Measurements from ENCODE around the gene DYNLT5. TPM values are rescaled to one million over a fixed set of nuclear protein-coding genes. Genes with fewer than 3 reads are reported as not detected.
"Not testable (repeated sequence)": the region's sequence is repeated elsewhere in the genome, so short reads cannot be mapped to it uniquely, and the experiment has no call there.

The DYNLT5 gene
- total and polyA plus RNA-seq, 4 donors: 0.23 to 10.3 (median 3.3) TPM; not detected in 1

GRCh38 chr1:66787641-66788040 lies 35.4 kb downstream of the DYNLT5 start:
- H3K27me3 ChIP-seq (ENCODE audit: control insufficient read depth in 1 of 2, insufficient read depth in 2 of 2, low read length in 1 of 2): no peaks in the 10 kb centered on the region
- H3K4me1 ChIP-seq (ENCODE audit: control insufficient read depth in 1 of 2, insufficient read depth in 2 of 2, low read length in 2 of 2): no peaks in the 10 kb centered on the region
- no peaks in the 10 kb centered on the region for H3K9me3 ChIP-seq (ENCODE audit: control insufficient read depth, low read length)
- no peak overlapping the region for H3K27ac ChIP-seq (ENCODE audit: low read depth in 1 of 2, low read length in 2 of 2)
- no peak for DNase-seq
- 77 to 83% methylated on average over 4 of the region's 4 CpGs for WGBS, 2 donors
- no peak overlapping the region for H3K4me3 ChIP-seq (ENCODE audit: low read length in 2 of 2)
- intact Hi-C loops (cut with DNase I): no loop called here
- H3K36me3 ChIP-seq (ENCODE audit: control insufficient read depth in 1 of 2, insufficient read depth in 2 of 2, low read length in 1 of 2): no peaks in the 10 kb centered on the region
- no peak for ATAC-seq (ENCODE audit: low FRiP score)

DNA sequence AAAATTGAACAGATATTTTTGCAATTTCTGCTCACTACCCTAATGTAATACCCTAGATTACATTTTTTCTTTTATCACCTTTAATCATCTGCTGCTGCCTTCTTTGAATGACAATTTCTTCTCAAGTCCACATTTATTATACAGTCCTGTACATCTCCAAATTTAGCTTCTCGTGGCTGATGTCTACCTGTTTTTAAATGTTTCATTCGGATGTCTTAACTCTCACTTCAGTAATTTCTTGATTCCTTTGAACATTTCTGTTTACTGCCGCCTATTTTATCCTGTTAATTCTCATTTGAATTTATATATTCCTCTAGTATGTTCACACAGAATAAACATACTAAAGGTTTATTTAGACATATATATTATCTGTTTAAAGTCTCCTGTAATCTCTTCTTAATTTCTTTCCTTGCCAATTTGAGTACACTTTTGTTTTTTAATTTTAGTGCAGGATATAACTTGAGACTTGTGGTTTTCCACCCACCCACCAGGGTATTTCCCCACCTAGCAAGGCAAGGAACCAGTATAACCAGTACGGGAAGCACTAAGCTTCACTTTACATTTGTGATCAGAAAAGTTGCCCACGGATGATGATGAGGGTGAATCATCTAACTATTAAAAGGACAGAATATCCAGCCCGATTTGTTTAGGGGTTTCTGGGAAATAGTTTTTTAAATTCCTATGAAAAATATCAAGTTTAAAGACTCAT lies 36.1 kb downstream of the DYNLT5 start:
- H3K4me1 ChIP-seq (ENCODE audit: control insufficient read depth in 1 of 2, insufficient read depth in 2 of 2, low read length in 2 of 2): no peaks in the 10 kb centered on the region
- intact Hi-C loops (cut with DNase I): no loop called here
- no peak overlapping the region for H3K27ac ChIP-seq (ENCODE audit: low read depth in 1 of 2, low read length in 2 of 2)
- DNase-seq: no peak
- ATAC-seq (ENCODE audit: low FRiP score): no peak
- WGBS, 2 donors: 78 to 84% methylated on average over 6 of the region's 6 CpGs
- no peaks in the 10 kb centered on the region for H3K9me3 ChIP-seq (ENCODE audit: control insufficient read depth, low read length)
- no peak overlapping the region for H3K4me3 ChIP-seq (ENCODE audit: low read length in 2 of 2)
- H3K36me3 ChIP-seq (ENCODE audit: control insufficient read depth in 1 of 2, insufficient read depth in 2 of 2, low read length in 1 of 2): no peaks in the 10 kb centered on the region
- no peaks in the 10 kb centered on the region for H3K27me3 ChIP-seq (ENCODE audit: control insufficient read depth in 1 of 2, insufficient read depth in 2 of 2, low read length in 1 of 2)

DNA sequence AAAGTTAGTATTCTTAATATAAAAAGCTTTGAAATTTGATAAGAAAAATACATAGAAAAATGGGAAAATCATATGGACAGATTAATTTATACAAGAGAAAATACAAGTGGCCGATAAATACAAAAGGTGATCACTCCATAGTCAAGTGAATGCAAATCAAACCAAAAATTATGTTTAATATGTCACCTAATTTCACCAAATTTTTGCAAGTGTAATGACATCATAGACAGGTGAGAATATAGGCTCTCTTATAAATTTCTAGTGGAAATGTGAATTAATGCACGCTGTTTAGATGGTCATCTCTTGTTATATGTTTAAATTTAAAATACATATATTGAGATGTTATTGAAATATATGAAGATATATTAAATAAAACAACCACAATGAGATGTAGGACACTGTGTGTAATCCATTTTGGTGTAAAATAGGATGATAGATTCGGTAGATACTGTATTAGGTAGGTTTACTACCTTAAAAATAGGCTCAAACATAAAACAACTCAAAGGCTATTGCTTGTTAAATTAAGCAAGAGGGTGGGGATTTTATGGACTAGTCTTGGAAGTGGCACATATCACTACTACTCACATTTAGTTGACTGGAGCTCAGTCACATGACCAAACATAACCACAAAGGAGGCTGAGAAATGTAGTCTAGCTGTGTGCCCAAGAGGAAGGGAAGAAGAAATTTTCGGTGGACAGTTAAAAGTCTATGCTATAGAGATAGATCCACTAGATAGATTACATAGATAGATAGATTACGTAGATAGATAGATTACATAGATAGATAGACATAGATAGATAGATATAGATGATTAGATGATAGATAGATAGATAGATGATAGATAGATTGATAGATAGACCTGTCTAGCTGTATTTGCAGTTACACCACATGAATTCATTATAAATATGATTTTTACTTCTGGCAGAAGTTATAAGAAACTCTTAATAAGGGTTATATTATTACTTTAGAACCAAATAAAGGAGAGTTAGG lies 39.7 kb downstream of the DYNLT5 start:
- DNase-seq (no peak), ATAC-seq (ENCODE audit: low FRiP score) (no peak)
- Histone ChIP-seq H3K9me3 (ENCODE audit: control insufficient read depth, low read length) (no peaks in the 10 kb centered on the region), H3K36me3 (ENCODE audit: control insufficient read depth in 1 of 2, insufficient read depth in 2 of 2, low read length in 1 of 2) (no peaks in the 10 kb centered on the region), H3K27me3 (ENCODE audit: control insufficient read depth in 1 of 2, insufficient read depth in 2 of 2, low read length in 1 of 2) (no peaks in the 10 kb centered on the region), H3K27ac (ENCODE audit: low read depth in 1 of 2, low read length in 2 of 2) (no peak overlapping the region), H3K4me1 (ENCODE audit: control insufficient read depth in 1 of 2, insufficient read depth in 2 of 2, low read length in 2 of 2) (no peaks in the 10 kb centered on the region), H3K4me3 (ENCODE audit: low read length in 2 of 2) (no peak overlapping the region)
- 87 to 91% methylated on average over 5 of the region's 5 CpGs for WGBS, 2 donors
- intact Hi-C loops (cut with DNase I): no loop called here

GRCh38 chr1:66795839-66796238 lies 43.6 kb downstream of the DYNLT5 start:
- H3K27me3 ChIP-seq (ENCODE audit: control insufficient read depth in 1 of 2, insufficient read depth in 2 of 2, low read length in 1 of 2); H3K4me1 ChIP-seq (ENCODE audit: control insufficient read depth in 1 of 2, insufficient read depth in 2 of 2, low read length in 2 of 2); H3K4me3 ChIP-seq (ENCODE audit: low read length in 2 of 2); DNase-seq; H3K36me3 ChIP-seq (ENCODE audit: control insufficient read depth in 1 of 2, insufficient read depth in 2 of 2, low read length in 1 of 2); intact Hi-C loops (cut with DNase I); ATAC-seq (ENCODE audit: low FRiP score); H3K9me3 ChIP-seq (ENCODE audit: control insufficient read depth, low read length); H3K27ac ChIP-seq (ENCODE audit: low read depth in 1 of 2, low read length in 2 of 2): not testable (repeated sequence)
- WGBS, 2 donors: 90% methylated on average over 2 of the region's 2 CpGs

DNA sequence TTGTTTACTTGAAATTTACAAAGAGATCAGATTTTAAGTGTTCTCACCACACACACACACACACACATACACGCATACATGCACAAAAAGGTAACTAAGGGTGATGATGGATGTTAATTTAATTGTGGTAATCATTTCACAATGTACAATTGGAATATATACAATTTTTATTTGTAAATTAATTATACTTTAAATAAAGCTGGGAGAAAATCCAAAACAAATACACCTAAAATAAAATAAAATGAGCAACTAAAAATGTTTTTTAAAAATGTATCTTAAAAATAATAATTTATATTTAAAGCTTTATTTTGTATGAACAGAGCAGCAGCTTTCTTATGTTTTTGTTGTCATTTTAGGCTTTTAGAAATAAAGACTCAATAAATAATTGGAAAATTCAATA lies 57.0 kb downstream of the DYNLT5 start:
- peaks cover under 1% of the 10 kb centered on the region for H3K9me3 ChIP-seq (ENCODE audit: control insufficient read depth, low read length)
- ATAC-seq (ENCODE audit: low FRiP score): no peak
- 87 to 94% methylated on average over 1 of the region's 1 CpG for WGBS, 2 donors
- no peak overlapping the region for H3K27ac ChIP-seq (ENCODE audit: low read depth in 1 of 2, low read length in 2 of 2)
- H3K36me3 ChIP-seq (ENCODE audit: control insufficient read depth in 1 of 2, insufficient read depth in 2 of 2, low read length in 1 of 2): no peaks in the 10 kb centered on the region
- H3K4me3 ChIP-seq (ENCODE audit: low read length in 2 of 2): no peak overlapping the region
- H3K27me3 ChIP-seq (ENCODE audit: control insufficient read depth in 1 of 2, insufficient read depth in 2 of 2, low read length in 1 of 2): no peaks in the 10 kb centered on the region
- no peaks in the 10 kb centered on the region for H3K4me1 ChIP-seq (ENCODE audit: control insufficient read depth in 1 of 2, insufficient read depth in 2 of 2, low read length in 2 of 2)
- intact Hi-C loops (cut with DNase I): no loop called here
- DNase-seq: no peak

GRCh38 chr1:66809736-66810326 lies 57.6 kb downstream of the DYNLT5 start:
- Histone ChIP-seq H3K27ac (ENCODE audit: low read depth in 1 of 2, low read length in 2 of 2) (no peak overlapping the region), H3K9me3 (ENCODE audit: control insufficient read depth, low read length) (no peaks in the 10 kb centered on the region), H3K36me3 (ENCODE audit: control insufficient read depth in 1 of 2, insufficient read depth in 2 of 2, low read length in 1 of 2) (no peaks in the 10 kb centered on the region), H3K4me1 (ENCODE audit: control insufficient read depth in 1 of 2, insufficient read depth in 2 of 2, low read length in 2 of 2) (no peaks in the 10 kb centered on the region), H3K27me3 (ENCODE audit: control insufficient read depth in 1 of 2, insufficient read depth in 2 of 2, low read length in 1 of 2) (no peaks in the 10 kb centered on the region), H3K4me3 (ENCODE audit: low read length in 2 of 2) (no peak overlapping the region)
- DNase-seq (no peak), ATAC-seq (ENCODE audit: low FRiP score) (no peak)
- intact Hi-C loops (cut with DNase I): no loop called here
- 34 to 73% methylated on average over 1 of the region's 1 CpG for whole genome bisulfite sequencing, 2 donors

GRCh38 chr1:66824771-66825170 lies 72.5 kb downstream of the DYNLT5 start:
- WGBS, 2 donors: 96 to 100% methylated on average over 1 of the region's 1 CpG
- no peaks in the 10 kb centered on the region for H3K9me3 ChIP-seq (ENCODE audit: control insufficient read depth, low read length)

More at GRCh38 chr1:66824771-66825170, 72.5 kb downstream of the DYNLT5 start:
- no peak overlapping the region for H3K4me3 ChIP-seq (ENCODE audit: low read length in 2 of 2)
- H3K36me3 ChIP-seq (ENCODE audit: control insufficient read depth in 1 of 2, insufficient read depth in 2 of 2, low read length in 1 of 2): no peaks in the 10 kb centered on the region
- DNase-seq (no peak), ATAC-seq (ENCODE audit: low FRiP score) (no peak)
- H3K27me3 ChIP-seq (ENCODE audit: control insufficient read depth in 1 of 2, insufficient read depth in 2 of 2, low read length in 1 of 2): no peaks in the 10 kb centered on the region
- no peaks in the 10 kb centered on the region for H3K4me1 ChIP-seq (ENCODE audit: control insufficient read depth in 1 of 2, insufficient read depth in 2 of 2, low read length in 2 of 2)
- no peak overlapping the region for H3K27ac ChIP-seq (ENCODE audit: low read depth in 1 of 2, low read length in 2 of 2)
- intact Hi-C loops (cut with DNase I): no loop called here
